K562 (cell line): Measurements from ENCODE around the gene TTLL8. TPM values are rescaled to one million over a fixed set of nuclear protein-coding genes. Genes with fewer than 3 reads are reported as not detected.
A peak's percentile ranks its signal among the peaks of the same experiment; 100 is the strongest.

ENCODE experiments used
- BRF1 ChIP-seq: IDR thresholded peaks from 3 replicates; pipeline ENCODE4 v1.6.1; 2011; ENCODE audit warnings: borderline replicate concordance, mild to moderate bottlenecking; ENCODE audit not compliant: insufficient read length; ENCODE audit errors: extremely low read depth
- CBFA2T2 ChIP-seq: fragments of 450-650 bp; conservative IDR thresholded peaks from 2 replicates; pipeline ENCODE4 v1.6.1; 2017; ENCODE audit warnings: mild to moderate bottlenecking
- CTCFL ChIP-seq: IDR thresholded peaks from 2 replicates; pipeline ENCODE4 v1.6.1; 2011; ENCODE audit warnings: borderline replicate concordance, low read depth, mild to moderate bottlenecking, moderate library complexity, low read length; ENCODE audit not compliant: insufficient read depth, poor library complexity, severe bottlenecking
- E2F3 ChIP-seq: fragments of 250-450 bp; sonication (Bioruptor Pico); IDR thresholded peaks from 2 replicates; pipeline ENCODE4 v1.4.0; 2020; ENCODE audit warnings: mild to moderate bottlenecking
- HOMEZ ChIP-seq: fragments of 250-450 bp; sonication (Bioruptor Pico); IDR thresholded peaks from 2 replicates; pipeline ENCODE4 v1.4.0; 2020; ENCODE audit warnings: mild to moderate bottlenecking, moderate library complexity
- MCM3 ChIP-seq: fragments of 450-650 bp; IDR thresholded peaks from 2 replicates; pipeline ENCODE4 v1.6.1; 2016
- RNF219 ChIP-seq: fragments of 250-450 bp; sonication (Bioruptor Pico); IDR thresholded peaks from 2 replicates; pipeline ENCODE4 v1.5.0; 2022; ENCODE audit warnings: mild to moderate bottlenecking
- SIN3A ChIP-seq, 2 experiments: fragments of 150-350 bp in 1 of 2; IDR thresholded peaks; 2 replicates each; pipeline ENCODE4 v1.6.1; 2011 to 2016; ENCODE audit warnings: borderline replicate concordance in 2 of 2, low read depth in 2 of 2, low read length in 2 of 2, mild to moderate bottlenecking in 2 of 2, moderate library complexity in 2 of 2; ENCODE audit not compliant: control insufficient read depth in 1 of 2
- SLC30A9 ChIP-seq: fragments of 250-450 bp; sonication (Bioruptor Pico); IDR thresholded peaks from 2 replicates; pipeline ENCODE4 v1.8.0; 2022; ENCODE audit warnings: mild to moderate bottlenecking, moderate library complexity
- STAT5A ChIP-seq: IDR thresholded peaks from 2 replicates; pipeline ENCODE4 v1.6.1; 2012; ENCODE audit warnings: low read length, inconsistent platforms, borderline replicate concordance
- ZBTB33 ChIP-seq: sonication (generic); formaldehyde crosslinking; IDR thresholded peaks from 2 replicates; pipeline ENCODE4 v1.8.1; 2023; ENCODE audit warnings: mild to moderate bottlenecking, missing genetic modification reagents
- ZBTB7A ChIP-seq: IDR thresholded peaks from 2 replicates; pipeline ENCODE4 v1.6.1; 2011; ENCODE audit warnings: low read depth, mild to moderate bottlenecking, low read length, moderate library complexity, borderline replicate concordance; ENCODE audit not compliant: control insufficient read depth
- ZBTB8A ChIP-seq: fragments of 450-650 bp; IDR thresholded peaks from 2 replicates; pipeline ENCODE4 v1.6.1; 2018; ENCODE audit warnings: mild to moderate bottlenecking, moderate library complexity; ENCODE audit not compliant: partially characterized antibody
- ZNF143 ChIP-seq: sonication (generic); formaldehyde crosslinking; IDR thresholded peaks from 2 replicates; pipeline ENCODE4 v1.9.0; 2022; ENCODE audit warnings: mild to moderate bottlenecking, missing genetic modification reagents
- ZNF696 ChIP-seq: fragments of 250-450 bp; sonication (Bioruptor Pico); conservative IDR thresholded peaks from 2 replicates; pipeline ENCODE4 v1.4.0; 2020; ENCODE audit warnings: mild to moderate bottlenecking, moderate library complexity
- ZZZ3 ChIP-seq: fragments of 450-650 bp; IDR thresholded peaks from 2 replicates; pipeline ENCODE4 v1.6.1; 2016; ENCODE audit warnings: antibody characterized with exemption, mild to moderate bottlenecking, moderate library complexity
- polyA plus RNA-seq, 8 experiments: library from polyadenylated mRNA; depleted of rRNA in 4 of 8; stranded (reverse) in 5 of 8; unstranded in 3 of 8; fragments of >200 nt; fragmentation: Nextera tagmentation in 2 of 8; fragmentation: Illumina TruSeq in 1 of 8; extraction: Ambion mirVana in 2 of 8; extraction: Trizol in 1 of 8; gene quantifications; 2 replicates each; pipeline versions ENCODE4 v1.2.1 to v1.2.3, GENCODE V29; 2011 to 2014; ENCODE audit warnings: inconsistent platforms in 1 of 8, missing spikeins in 1 of 8
- total RNA-seq, 7 experiments: library from RNA; depleted of rRNA in 6 of 7; stranded (reverse); fragments of >200 nt in 6 of 7; fragmentation: Illumina TruSeq in 2 of 7; extraction: Trizol in 2 of 7; gene quantifications; 2 replicates each; pipeline versions ENCODE4 v1.2.1 to v1.2.3, GENCODE V29; 2011 to 2021; ENCODE audit warnings: low replicate concordance in 1 of 7

The TTLL8 gene
- total and polyA plus RNA-seq, 9 of the 15 experiments (the other 6 are each of a cell fraction or from before 2014, with no cell fraction given), result not detected

GRCh38 chr22:49973018-49973961, 84.8 kb downstream of the TTLL8 start (continued):
- no peak for TF ChIP-seq BRF1
- TF ChIP-seq MCM3, result no peak
- TF ChIP-seq E2F3 (CRISPR knock-in tag), result no peak
- no peak for TF ChIP-seq SIN3A (IDR thresholded peaks at IDR 0.05; ENCODE audit: borderline replicate concordance in 2 of 2, control insufficient read depth in 1 of 2, low read depth in 2 of 2, low read length in 2 of 2)
- no peak for TF ChIP-seq SLC30A9 (CRISPR knock-in tag)
- no peak for TF ChIP-seq ZZZ3
- TF ChIP-seq HOMEZ (CRISPR knock-in tag), result no peak
- TF ChIP-seq ZBTB33 (CRISPR knock-in tag), result 0 out of 2 replicates have a peak, but pooled peaks have one; percentile 5
- no peak for TF ChIP-seq RNF219
- no peak for TF ChIP-seq CBFA2T2
- no peak for TF ChIP-seq CTCFL
- TF ChIP-seq ZBTB7A, result no peak
- TF ChIP-seq ZBTB8A, result no peak
- no peak for TF ChIP-seq ZNF696 (CRISPR knock-in tag)
- no peak; the same call in 1 of the 2 replicates for TF ChIP-seq STAT5A
- no peak for TF ChIP-seq ZNF143
